HepG2 (cell line): ENCODE results near the gene SCYGR6. TPM values are rescaled to one million over a fixed set of nuclear protein-coding genes. Genes with fewer than 3 reads are reported as not detected.
A peak's percentile ranks its signal among the peaks of the same experiment; 100 is the strongest.

Source experiments
- CSRNP2 ChIP-seq: sonication (generic); formaldehyde crosslinking; conservative IDR thresholded peaks from 2 replicates; pipeline ENCODE4 v1.8.0; 2022; ENCODE audit warnings: low read depth, missing genetic modification reagents
- DPF2 ChIP-seq: sonication (generic); formaldehyde crosslinking; IDR thresholded peaks from 2 replicates; pipeline ENCODE4 v1.4.0; 2020; ENCODE audit warnings: mild to moderate bottlenecking, low read depth, missing genetic modification reagents, borderline replicate concordance
- DR1 ChIP-seq: sonication (generic); formaldehyde crosslinking; IDR thresholded peaks from 2 replicates; pipeline ENCODE4 v1.8.0; 2021; ENCODE audit warnings: mild to moderate bottlenecking, missing genetic modification reagents, inconsistent platforms
- HDAC2 ChIP-seq: sonication (generic); formaldehyde crosslinking; IDR thresholded peaks from 2 replicates; pipeline ENCODE4 v1.4.0; 2020; ENCODE audit warnings: missing genetic modification reagents
- HNF1A ChIP-seq, 2 experiments: sonication (generic) in 1 of 2; formaldehyde crosslinking in 1 of 2; IDR thresholded peaks; 2 replicates each; pipeline versions ENCODE4 v1.4.0 to v1.6.1; 2016 to 2020; ENCODE audit warnings: borderline replicate concordance in 1 of 2, low read depth in 1 of 2, mild to moderate bottlenecking in 1 of 2, missing genetic modification reagents in 1 of 2
- HNF4G ChIP-seq, 2 experiments: sonication (generic) in 1 of 2; formaldehyde crosslinking in 1 of 2; IDR thresholded peaks; 2 replicates each; pipeline versions ENCODE4 v1.4.0 to v1.6.1; 2011 to 2020; ENCODE audit warnings: borderline replicate concordance in 2 of 2, low read depth in 2 of 2, mild to moderate bottlenecking in 2 of 2, low read length in 1 of 2, missing genetic modification reagents in 1 of 2, moderate library complexity in 1 of 2
- NFKBIZ ChIP-seq: IDR thresholded peaks from 2 replicates; pipeline ENCODE4 v1.6.1; 2018; ENCODE audit warnings: missing genetic modification reagents, missing compliant biosample characterization
- NPAS2 ChIP-seq: sonication (generic); formaldehyde crosslinking; IDR thresholded peaks from 2 replicates; pipeline ENCODE4 v1.8.0; 2022; ENCODE audit warnings: mild to moderate bottlenecking, missing genetic modification reagents, borderline replicate concordance
- PHF21A ChIP-seq: sonication (generic); formaldehyde crosslinking; IDR thresholded peaks from 2 replicates; pipeline ENCODE4 v1.5.0; 2020; ENCODE audit warnings: mild to moderate bottlenecking, missing genetic modification reagents
- SOX13 ChIP-seq, 3 experiments: fragments of 450-650 bp in 1 of 3; sonication (generic) in 1 of 3; formaldehyde crosslinking in 1 of 3; IDR thresholded peaks in 2 of 3; conservative IDR thresholded peaks in 1 of 3; 2 replicates each; pipeline versions ENCODE4 v1.5.0 to v1.6.1; 2016 to 2020; ENCODE audit warnings: antibody characterized with exemption in 1 of 3, mild to moderate bottlenecking in 1 of 3, missing compliant biosample characterization in 1 of 3, missing genetic modification reagents in 1 of 3, moderate library complexity in 1 of 3
- SP5 ChIP-seq: IDR thresholded peaks from 2 replicates; pipeline ENCODE4 v1.6.1; 2016; ENCODE audit warnings: low read depth, borderline replicate concordance
- TAF15 ChIP-seq: fragments of 200-400 bp; formaldehyde crosslinking; IDR thresholded peaks from one replicate; pipeline ENCODE4 v1.6.1; 2018; ENCODE audit warnings: mild to moderate bottlenecking, low read depth, low read length; ENCODE audit not compliant: poor library complexity, severe bottlenecking
- TCF7 ChIP-seq: sonication (generic); IDR thresholded peaks from 2 replicates; pipeline ENCODE4 v1.6.1; 2016; ENCODE audit warnings: antibody characterized with exemption, low read depth
- ZFP1 ChIP-seq: IDR thresholded peaks from 2 replicates; pipeline ENCODE4 v1.6.1; 2016
- ZNF296 ChIP-seq: sonication (generic); formaldehyde crosslinking; conservative IDR thresholded peaks from 2 replicates; pipeline ENCODE4 v1.5.0; 2020; ENCODE audit warnings: mild to moderate bottlenecking, missing genetic modification reagents
- ZNF710 ChIP-seq: sonication (generic); formaldehyde crosslinking; IDR thresholded peaks from 2 replicates; pipeline ENCODE4 v1.5.0; 2020; ENCODE audit warnings: mild to moderate bottlenecking, missing genetic modification reagents, borderline replicate concordance
- ZNF782 ChIP-seq: sonication (generic); formaldehyde crosslinking; IDR thresholded peaks from 2 replicates; pipeline ENCODE4 v1.4.0; 2020; ENCODE audit warnings: missing genetic modification reagents, mild to moderate bottlenecking, borderline replicate concordance
- ZNF788 ChIP-seq: sonication (generic); formaldehyde crosslinking; IDR thresholded peaks from 2 replicates; pipeline ENCODE4 v1.5.0; 2020; ENCODE audit warnings: mild to moderate bottlenecking, missing genetic modification reagents, borderline replicate concordance
- polyA plus RNA-seq, 8 experiments: library from polyadenylated mRNA; depleted of rRNA in 3 of 8; stranded (reverse) in 7 of 8; unstranded in 1 of 8; fragments of >200 nt; fragmentation: Illumina TruSeq in 4 of 8; extraction: Trizol in 4 of 8; gene quantifications; 2 replicates each; pipeline versions ENCODE4 v1.2.1 to v1.2.3, GENCODE V29; 2011 to 2016; ENCODE audit warnings: low read depth in 4 of 8, missing spikeins in 1 of 8, mixed read lengths in 1 of 8; ENCODE audit not compliant: insufficient read depth in 1 of 8
- total RNA-seq, 5 experiments: library from RNA; depleted of rRNA; stranded (reverse); fragments of >200 nt; fragmentation: Illumina TruSeq; extraction: Trizol; gene quantifications; 2 replicates each; pipeline ENCODE4 v1.2.3, GENCODE V29; 2016; ENCODE audit warnings: low read depth in 1 of 5

SCYGR6 gene
- total and polyA plus RNA-seq, 2 of the 13 experiments (the other 11 are each of a cell fraction or from before 2014, with no cell fraction given) = not detected

GRCh38 chr2:227759411-227760118 is 35.0 kb upstream of the SCYGR6 start (continued):
- TF ChIP-seq NFKBIZ (CRISPR knock-in tag) (peak; percentile 54; the same call in 1 of the 2 replicates), CSRNP2 (CRISPR knock-in tag) (no peak), ZNF782 (CRISPR knock-in tag) (no peak), HNF4G (IDR thresholded peaks at IDR 0.05; ENCODE audit: borderline replicate concordance, low read depth, low read length) (peak; percentile 65; the same call in 1 of the 2 replicates), HNF4G (CRISPR knock-in tag; IDR thresholded peaks at IDR 0.05; ENCODE audit: borderline replicate concordance, low read depth) (no peak), ZFP1 (no peak), SOX13 (IDR thresholded peaks at IDR 0.05) (peak; percentile 92), SOX13 (CRISPR knock-in tag; conservative IDR thresholded peaks at IDR 0.05 in 1 of 2, IDR thresholded peaks at IDR 0.05 in 1 of 2) (peak in 1 of 2 experiments; percentile 94; a peak in 2 of 4 replicates), NPAS2 (CRISPR knock-in tag) (no peak), ZNF296 (CRISPR knock-in tag) (peak; percentile 8; the same call in 1 of the 2 replicates), SP5 (CRISPR knock-in tag) (peak; percentile 88), DPF2 (CRISPR knock-in tag) (peak; percentile 44; the same call in 1 of the 2 replicates), TAF15 (no peak), DR1 (CRISPR knock-in tag) (no peak), ZNF788 (CRISPR knock-in tag) (peak; percentile 62; the same call in 1 of the 2 replicates), HDAC2 (CRISPR knock-in tag) (peak; percentile 75), TCF7 (peak; percentile 78), PHF21A (CRISPR knock-in tag) (no peak; the same call in 1 of the 2 replicates), HNF1A (IDR thresholded peaks at IDR 0.05; ENCODE audit: low read depth) (peak; percentile 64), HNF1A (CRISPR knock-in tag; IDR thresholded peaks at IDR 0.05; ENCODE audit: borderline replicate concordance) (peak; percentile 52; the same call in 1 of the 2 replicates), ZNF710 (CRISPR knock-in tag) (0 out of 2 replicates have a peak, but pooled peaks have one; percentile 80)
